Measurements from ENCODE around the gene VPS41.
A peak's percentile ranks its signal among the peaks of the same experiment; 100 is the strongest.
"Not testable (repeated sequence)": the region's sequence is repeated elsewhere in the genome, so short reads cannot be mapped to it uniquely, and the experiment has no call there.

The VPS41 gene

DNA sequence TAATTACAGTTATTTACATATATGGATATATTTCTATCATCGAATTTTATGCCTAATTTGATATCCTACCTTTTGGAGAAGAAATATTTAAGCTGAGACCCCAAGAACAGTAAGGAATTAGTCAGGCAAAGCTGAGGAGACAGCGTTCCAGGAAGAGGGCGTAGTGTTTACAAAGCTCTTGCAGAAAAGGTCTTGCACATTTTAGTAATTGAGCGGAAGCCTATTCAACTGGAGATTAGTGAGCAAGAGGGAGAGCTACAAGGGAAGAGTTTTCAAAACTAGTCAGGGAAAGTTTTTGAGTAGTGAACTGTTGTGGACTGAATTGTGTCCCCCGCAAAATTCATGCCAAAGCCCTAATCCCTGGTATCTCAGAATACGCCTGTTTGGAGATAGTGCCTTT lies 42.2 kb upstream of the VPS41 start:
- TF ChIP-seq, protein P1, sequence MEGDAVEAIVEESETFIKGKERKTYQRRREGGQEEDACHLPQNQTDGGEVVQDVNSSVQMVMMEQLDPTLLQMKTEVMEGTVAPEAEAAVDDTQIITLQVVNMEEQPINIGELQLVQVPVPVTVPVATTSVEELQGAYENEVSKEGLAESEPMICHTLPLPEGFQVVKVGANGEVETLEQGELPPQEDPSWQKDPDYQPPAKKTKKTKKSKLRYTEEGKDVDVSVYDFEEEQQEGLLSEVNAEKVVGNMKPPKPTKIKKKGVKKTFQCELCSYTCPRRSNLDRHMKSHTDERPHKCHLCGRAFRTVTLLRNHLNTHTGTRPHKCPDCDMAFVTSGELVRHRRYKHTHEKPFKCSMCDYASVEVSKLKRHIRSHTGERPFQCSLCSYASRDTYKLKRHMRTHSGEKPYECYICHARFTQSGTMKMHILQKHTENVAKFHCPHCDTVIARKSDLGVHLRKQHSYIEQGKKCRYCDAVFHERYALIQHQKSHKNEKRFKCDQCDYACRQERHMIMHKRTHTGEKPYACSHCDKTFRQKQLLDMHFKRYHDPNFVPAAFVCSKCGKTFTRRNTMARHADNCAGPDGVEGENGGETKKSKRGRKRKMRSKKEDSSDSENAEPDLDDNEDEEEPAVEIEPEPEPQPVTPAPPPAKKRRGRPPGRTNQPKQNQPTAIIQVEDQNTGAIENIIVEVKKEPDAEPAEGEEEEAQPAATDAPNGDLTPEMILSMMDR (conservative IDR thresholded peaks at IDR 0.05; ENCODE audit: low read depth, low read length) = no peak
- H3K27me3 ChIP-seq (ENCODE audit: insufficient read depth, low read depth) = no peaks in the 10 kb centered on the region
- no peak overlapping the region for H3K4me3 ChIP-seq (IDR thresholded peaks at IDR 0.05; ENCODE audit: insufficient read depth, low read depth, low read length)
- no peaks in the 10 kb centered on the region for H3K79me2 ChIP-seq (ENCODE audit: insufficient read depth, low read depth)
- H3K4me1 ChIP-seq (ENCODE audit: low read depth, poor library complexity, severe bottlenecking) = peaks cover 13% of the 10 kb centered on the region
- H4K20me1 ChIP-seq (ENCODE audit: insufficient read depth) = no peaks in the 10 kb centered on the region
- H3K9ac ChIP-seq = no peak overlapping the region
- H3K36me3 ChIP-seq (ENCODE audit: insufficient read depth) = no peaks in the 10 kb centered on the region
- no peak overlapping the region for H3K4me2 ChIP-seq
- no peak overlapping the region for H3K27ac ChIP-seq
- H2AFZ ChIP-seq (ENCODE audit: low read depth) = no peak overlapping the region

DNA sequence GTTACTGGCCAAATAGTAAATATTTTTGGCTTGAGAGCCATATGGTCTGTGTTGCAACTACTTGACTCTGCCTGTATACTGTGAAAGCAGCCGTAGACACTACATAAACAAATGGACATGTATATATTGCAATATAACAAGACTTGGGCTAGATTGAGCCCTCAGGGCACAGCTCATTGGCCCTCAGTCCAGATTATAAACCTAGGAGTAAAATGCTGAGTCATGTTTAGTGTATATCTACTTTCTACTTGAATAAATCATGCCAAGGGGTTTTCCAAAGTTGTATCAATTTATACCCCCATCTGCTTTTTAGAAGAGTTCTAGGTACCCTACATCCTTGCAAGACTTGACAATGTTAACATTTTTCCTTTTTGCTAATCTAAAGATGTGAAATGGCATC lies 41.3 kb upstream of the VPS41 start:
- H3K4me1 ChIP-seq (ENCODE audit: low read depth, poor library complexity, severe bottlenecking) = peaks cover 13% of the 10 kb centered on the region

DNA sequence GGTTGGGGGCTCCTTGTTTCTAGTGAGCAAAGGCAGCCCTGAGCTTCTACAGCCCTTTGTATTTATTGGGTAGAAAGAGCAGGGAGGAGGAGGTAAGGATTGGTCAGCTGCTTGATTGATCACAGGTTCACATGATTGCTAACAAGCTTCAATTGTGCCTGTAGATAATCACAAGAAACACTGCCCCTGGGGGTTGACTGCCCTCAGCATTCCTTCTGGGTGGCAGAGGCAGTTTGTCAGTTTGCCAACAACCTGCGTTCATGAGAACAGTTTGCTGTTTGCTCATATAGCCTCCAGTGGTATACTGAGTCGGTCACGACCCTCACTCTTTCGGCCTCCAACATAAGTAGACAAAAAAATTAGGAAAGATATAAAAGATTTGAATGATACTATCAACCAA lies 38.5 kb upstream of the VPS41 start:
- not testable (repeated sequence) for H3K9ac ChIP-seq; H3K36me3 ChIP-seq (ENCODE audit: insufficient read depth); H2AFZ ChIP-seq (ENCODE audit: low read depth); H3K27ac ChIP-seq; H3K79me2 ChIP-seq (ENCODE audit: insufficient read depth, low read depth); H3K27me3 ChIP-seq (ENCODE audit: insufficient read depth, low read depth); H3K4me3 ChIP-seq (IDR thresholded peaks at IDR 0.05; ENCODE audit: insufficient read depth, low read depth, low read length); H3K4me2 ChIP-seq; H4K20me1 ChIP-seq (ENCODE audit: insufficient read depth)
- peaks cover 13% of the 10 kb centered on the region for H3K4me1 ChIP-seq (ENCODE audit: low read depth, poor library complexity, severe bottlenecking)

More for the DNA sequence above, 41.3 kb upstream of the VPS41 start:
- peak overlapping the region; percentile 16; the same call in 1 of the 2 replicates for H3K4me2 ChIP-seq
- no peaks in the 10 kb centered on the region for H3K79me2 ChIP-seq (ENCODE audit: insufficient read depth, low read depth)
- H2AFZ ChIP-seq (ENCODE audit: low read depth) = peak overlapping the region; percentile 10; the same call in 1 of the 2 replicates
- H4K20me1 ChIP-seq (ENCODE audit: insufficient read depth) = no peaks in the 10 kb centered on the region
- H3K4me3 ChIP-seq (IDR thresholded peaks at IDR 0.05; ENCODE audit: insufficient read depth, low read depth, low read length) = no peak overlapping the region
- no peak overlapping the region for H3K9ac ChIP-seq
- H3K36me3 ChIP-seq (ENCODE audit: insufficient read depth) = no peaks in the 10 kb centered on the region
- no peak overlapping the region for H3K27ac ChIP-seq
- TF ChIP-seq, protein P1 (conservative IDR thresholded peaks at IDR 0.05; ENCODE audit: low read depth, low read length) = no peak
- H3K27me3 ChIP-seq (ENCODE audit: insufficient read depth, low read depth) = no peaks in the 10 kb centered on the region

DNA sequence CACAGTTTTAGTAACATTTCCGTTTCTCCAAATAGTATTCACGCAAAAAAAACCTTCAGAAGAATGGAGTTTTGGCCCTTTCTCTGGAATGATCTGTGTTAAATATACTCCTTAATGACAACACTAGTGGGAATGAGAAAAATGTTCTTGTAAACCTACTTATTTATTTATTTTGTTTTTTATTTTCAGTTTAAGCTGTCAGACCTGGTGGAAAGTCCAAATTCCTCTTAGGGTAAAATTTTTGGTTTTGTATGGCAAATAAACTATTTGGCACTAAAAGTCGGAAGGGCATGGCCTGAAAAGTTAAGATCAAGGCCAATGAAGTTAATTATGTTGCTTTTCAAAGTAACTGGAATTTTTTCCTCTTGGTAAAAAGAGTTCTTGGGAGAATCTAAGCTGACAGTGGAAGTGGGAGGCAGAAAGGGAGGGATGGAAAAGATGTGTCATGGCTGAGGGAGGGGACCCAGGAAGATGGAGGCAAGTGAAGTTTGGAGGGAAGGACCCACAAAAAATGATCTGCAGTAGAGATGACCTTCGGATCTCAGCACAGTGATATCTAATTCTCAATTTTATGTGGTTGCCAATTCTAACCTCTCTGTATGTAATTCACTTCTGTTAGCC lies 33.5 kb upstream of the VPS41 start:
- no peak overlapping the region for H3K27ac ChIP-seq
- TF ChIP-seq, protein P1 (conservative IDR thresholded peaks at IDR 0.05; ENCODE audit: low read depth, low read length) = no peak
- H3K4me2 ChIP-seq = no peak overlapping the region
- H3K9ac ChIP-seq = no peak overlapping the region
- H3K36me3 ChIP-seq (ENCODE audit: insufficient read depth) = no peaks in the 10 kb centered on the region
- no peaks in the 10 kb centered on the region for H3K79me2 ChIP-seq (ENCODE audit: insufficient read depth, low read depth)
- H2AFZ ChIP-seq (ENCODE audit: low read depth) = no peak overlapping the region
- H3K4me3 ChIP-seq (IDR thresholded peaks at IDR 0.05; ENCODE audit: insufficient read depth, low read depth, low read length) = no peak overlapping the region
- H3K27me3 ChIP-seq (ENCODE audit: insufficient read depth, low read depth) = no peaks in the 10 kb centered on the region
- H3K4me1 ChIP-seq (ENCODE audit: low read depth, poor library complexity, severe bottlenecking) = no peaks in the 10 kb centered on the region
- no peaks in the 10 kb centered on the region for H4K20me1 ChIP-seq (ENCODE audit: insufficient read depth)

DNA sequence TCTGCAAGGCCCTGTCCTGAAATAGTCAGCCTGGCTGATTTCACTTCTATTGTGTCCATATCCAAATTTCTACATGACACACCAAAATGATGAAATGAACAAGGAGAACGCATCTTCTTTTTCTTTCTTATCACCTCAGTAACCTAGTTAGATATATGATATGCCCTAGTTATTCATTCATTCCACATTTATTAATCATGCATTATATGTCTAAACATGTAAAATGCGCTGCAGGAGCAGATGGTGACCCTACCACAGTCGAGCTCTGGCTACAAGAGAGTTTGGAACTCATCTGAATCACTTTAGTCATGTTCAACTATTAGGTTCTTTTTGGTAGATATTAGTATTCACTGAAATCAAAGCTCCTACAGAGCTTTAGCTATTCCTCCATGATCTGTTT lies 31.8 kb upstream of the VPS41 start:
- Histone ChIP-seq H3K36me3 (ENCODE audit: insufficient read depth) (no peaks in the 10 kb centered on the region), H3K4me3 (IDR thresholded peaks at IDR 0.05; ENCODE audit: insufficient read depth, low read depth, low read length) (no peak overlapping the region), H3K27ac (no peak overlapping the region), H3K4me2 (no peak overlapping the region), H3K27me3 (ENCODE audit: insufficient read depth, low read depth) (no peaks in the 10 kb centered on the region), H4K20me1 (ENCODE audit: insufficient read depth) (no peaks in the 10 kb centered on the region), H3K79me2 (ENCODE audit: insufficient read depth, low read depth) (no peaks in the 10 kb centered on the region), H2AFZ (ENCODE audit: low read depth) (no peak overlapping the region), H3K9ac (no peak overlapping the region), H3K4me1 (ENCODE audit: low read depth, poor library complexity, severe bottlenecking) (no peaks in the 10 kb centered on the region)
- TF ChIP-seq, protein P1 (conservative IDR thresholded peaks at IDR 0.05; ENCODE audit: low read depth, low read length) = no peak
